ENCODE data around the gene LMX1A.

The LMX1A gene

DNA sequence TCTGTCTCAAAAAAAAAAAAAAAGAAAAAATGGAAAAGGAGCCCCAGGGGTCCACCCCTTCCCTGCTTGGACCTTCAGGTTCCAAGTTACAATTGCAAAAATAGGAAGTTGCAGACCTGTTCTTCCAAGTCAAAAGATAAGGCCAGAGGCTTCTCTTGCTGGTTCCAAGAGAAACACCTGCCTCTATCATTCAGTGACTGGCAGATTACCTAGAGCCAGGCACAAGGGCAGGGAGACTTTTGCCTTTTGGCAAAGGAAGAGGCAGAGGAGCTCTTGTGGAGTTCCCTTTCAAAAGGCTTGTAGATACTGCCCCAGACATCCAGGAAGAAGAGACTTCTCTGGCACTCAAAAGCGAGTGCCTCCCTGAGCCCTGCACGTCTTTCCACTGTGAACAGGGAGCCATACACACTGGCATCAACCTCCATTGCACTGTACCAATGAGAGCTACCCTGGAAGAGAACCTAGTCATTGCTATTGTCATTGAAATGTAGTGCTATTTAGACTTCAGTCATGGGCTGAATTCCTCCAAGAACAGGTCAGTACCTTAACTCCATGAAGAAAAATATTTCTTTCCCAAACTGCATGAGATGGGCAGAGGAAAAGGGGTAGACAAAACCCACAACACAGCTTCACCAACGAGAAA, 91.2 kb downstream of the LMX1A start:
- no peak for DNase-seq (ENCODE audit: low read depth)

GRCh38 chr1:165259706-165260428, 96.6 kb downstream of the LMX1A start:
- DNase-seq (ENCODE audit: low read depth) = no peak

GRCh38 chr1:165259236-165259635, 97.3 kb downstream of the LMX1A start:
- DNase-seq (ENCODE audit: low read depth) = no peak

DNA sequence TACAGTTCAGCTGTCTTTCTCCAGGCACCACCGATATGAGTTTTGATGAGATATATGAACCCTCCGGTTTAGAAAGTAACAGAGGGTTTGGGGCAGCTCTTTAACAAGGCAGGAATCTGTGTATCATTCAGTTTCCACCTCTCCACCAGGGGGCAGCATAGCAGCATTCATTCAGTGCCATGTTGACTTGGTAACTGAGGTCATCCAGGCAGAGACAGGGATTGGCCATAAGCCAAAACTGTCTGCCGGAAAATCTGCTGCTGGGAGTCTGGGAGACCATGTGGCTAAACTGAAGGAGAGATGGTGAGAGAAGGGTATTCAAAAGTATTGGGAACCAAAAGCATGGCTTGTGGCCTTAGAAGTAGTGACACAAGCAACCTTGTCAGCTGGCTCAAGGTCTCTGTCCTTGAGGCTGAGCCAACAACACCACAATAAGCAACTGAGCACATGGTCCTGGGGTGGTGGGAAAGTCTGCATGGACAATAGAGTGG, 98.5 kb downstream of the LMX1A start:
- DNase-seq (ENCODE audit: low read depth) = peak; percentile 35

GRCh38 chr1:165254896-165255625, 101.5 kb downstream of the LMX1A start:
- DNase-seq (ENCODE audit: low read depth) = no peak

GRCh38 chr1:165254376-165254775, 102.1 kb downstream of the LMX1A start:
- DNase-seq (ENCODE audit: low read depth) = no peak

DNA sequence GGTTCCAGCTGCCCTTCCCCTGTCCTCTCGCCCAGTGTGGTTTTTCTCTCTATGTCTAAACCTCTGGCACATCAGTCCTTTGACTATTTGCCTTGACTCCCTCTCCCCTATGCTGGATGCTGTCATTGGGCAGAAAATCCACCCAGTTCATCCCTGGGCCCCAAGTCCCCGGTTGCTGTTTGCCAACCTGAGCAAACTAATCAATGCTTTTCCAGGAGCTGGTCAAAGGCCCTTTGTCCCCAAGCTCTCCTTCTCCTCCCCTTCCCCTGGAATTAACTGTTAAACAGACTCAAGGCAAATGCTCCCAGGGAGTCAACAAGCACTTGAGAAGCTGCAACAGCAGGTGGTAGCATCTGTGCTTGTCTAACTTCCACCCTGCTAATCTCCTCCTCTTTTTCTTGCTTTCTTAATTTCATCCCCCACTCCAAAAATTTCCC, 102.7 kb downstream of the LMX1A start:
- DNase-seq (ENCODE audit: low read depth) = no peak

GRCh38 chr1:165248969-165249571, 107.4 kb downstream of the LMX1A start:
- no peak for DNase-seq (ENCODE audit: low read depth)

DNA sequence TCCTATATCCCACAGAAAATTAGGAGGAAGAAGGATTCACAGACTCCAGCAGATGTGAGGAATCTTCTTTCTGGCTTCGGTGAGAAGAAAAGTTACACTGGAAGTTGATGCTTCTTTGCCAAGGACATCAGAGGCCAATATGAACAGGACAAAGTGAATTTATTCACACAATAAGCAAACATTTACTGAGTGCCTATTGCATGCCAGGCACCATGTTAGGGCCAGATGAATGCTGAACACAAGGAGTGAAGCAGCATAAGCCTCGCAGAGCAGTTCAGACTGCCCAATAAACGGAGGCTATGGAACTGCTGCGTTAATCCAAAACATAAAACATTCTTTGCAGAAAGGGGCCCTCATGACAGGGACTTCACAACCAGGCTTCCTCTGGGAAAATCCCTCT, 114.6 kb downstream of the LMX1A start:
- DNase-seq (ENCODE audit: low read depth) = no peak

GRCh38 chr1:165241321-165241720, 115.2 kb downstream of the LMX1A start:
- no peak for DNase-seq (ENCODE audit: low read depth)

DNA sequence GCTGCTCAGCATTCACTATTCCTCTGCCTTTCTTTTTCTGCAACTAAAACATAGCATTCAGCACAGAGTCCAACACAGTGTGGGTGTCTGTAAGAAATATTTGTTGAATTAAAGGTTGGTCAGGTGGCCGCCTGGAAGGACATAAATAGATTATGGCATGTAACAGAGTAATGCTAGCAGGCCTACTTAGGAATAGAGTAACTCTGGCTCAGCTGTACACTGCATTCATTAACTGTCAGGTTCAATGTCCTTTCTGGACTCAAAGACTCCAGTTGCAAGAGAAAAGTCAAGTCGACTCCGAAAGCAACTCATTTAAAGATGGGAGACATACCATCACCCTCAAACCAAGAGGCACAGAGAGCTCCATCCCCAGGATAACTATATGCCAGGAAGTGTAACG, 116.0 kb downstream of the LMX1A start:
- no peak for DNase-seq (ENCODE audit: low read depth)

GRCh38 chr1:165239873-165240272, 116.6 kb downstream of the LMX1A start:
- DNase-seq (ENCODE audit: low read depth) = no peak

DNA sequence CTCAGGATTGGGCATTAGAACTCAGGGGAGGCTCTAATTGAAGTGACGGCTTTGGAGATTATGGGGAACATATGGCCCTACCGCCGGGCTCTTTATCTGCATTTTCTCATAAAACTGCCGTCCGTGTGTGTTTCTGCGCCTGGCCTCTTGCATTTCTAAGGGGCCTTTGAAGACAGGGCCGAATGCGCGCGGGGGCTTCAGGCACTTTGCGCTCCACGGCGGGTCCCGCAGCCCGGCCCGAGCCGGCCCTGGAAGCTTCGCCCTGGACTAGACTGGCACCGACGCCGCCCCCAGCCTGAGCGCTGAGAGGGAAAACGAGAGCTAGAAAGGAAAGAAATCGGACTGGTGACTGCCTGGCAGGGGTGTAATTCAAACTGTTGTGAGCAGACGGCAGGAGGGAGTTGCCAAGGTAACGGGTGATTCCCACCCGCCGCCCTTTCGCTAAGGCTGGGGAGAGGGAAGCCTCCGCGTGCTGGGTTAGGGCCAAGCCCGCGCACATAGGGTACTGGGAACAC, 120.7 kb downstream of the LMX1A start:
- no peak for DNase-seq (ENCODE audit: low read depth)

- DNase-seq (ENCODE audit: low read depth) = no peak
Measured at GRCh38 chr1:165235155-165235776, 121.2 kb downstream of the LMX1A start.

DNA sequence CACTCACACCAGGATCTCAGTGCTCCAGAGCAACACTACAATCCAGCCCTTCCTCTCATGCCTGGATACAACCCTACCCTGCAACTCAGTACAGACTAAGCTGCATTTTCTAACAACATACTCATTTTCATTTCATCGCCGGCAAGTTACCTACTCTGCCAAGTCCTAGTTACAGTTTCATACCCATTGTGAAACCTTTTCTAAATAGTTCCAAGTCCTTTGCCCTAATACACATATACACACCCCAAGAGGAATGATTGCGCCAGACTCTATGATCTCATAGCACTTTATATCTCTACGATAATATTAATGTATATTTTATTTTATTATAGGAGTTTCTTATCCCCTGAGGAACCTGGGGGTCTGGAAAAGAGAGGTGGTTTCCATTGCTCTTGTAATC, 122.4 kb downstream of the LMX1A start:
- DNase-seq (ENCODE audit: low read depth) = no peak

- no peak for DNase-seq (ENCODE audit: low read depth)
Measured at GRCh38 chr1:165228676-165229075, 127.8 kb downstream of the LMX1A start.

- no peak for DNase-seq (ENCODE audit: low read depth)
Measured at GRCh38 chr1:165228111-165228655, 128.3 kb downstream of the LMX1A start.

- no peak for DNase-seq (ENCODE audit: low read depth)
Measured at GRCh38 chr1:165226326-165226725, 130.2 kb downstream of the LMX1A start.

- no peak for DNase-seq (ENCODE audit: low read depth)
Measured at GRCh38 chr1:165225650-165226049, 130.9 kb downstream of the LMX1A start.

DNA sequence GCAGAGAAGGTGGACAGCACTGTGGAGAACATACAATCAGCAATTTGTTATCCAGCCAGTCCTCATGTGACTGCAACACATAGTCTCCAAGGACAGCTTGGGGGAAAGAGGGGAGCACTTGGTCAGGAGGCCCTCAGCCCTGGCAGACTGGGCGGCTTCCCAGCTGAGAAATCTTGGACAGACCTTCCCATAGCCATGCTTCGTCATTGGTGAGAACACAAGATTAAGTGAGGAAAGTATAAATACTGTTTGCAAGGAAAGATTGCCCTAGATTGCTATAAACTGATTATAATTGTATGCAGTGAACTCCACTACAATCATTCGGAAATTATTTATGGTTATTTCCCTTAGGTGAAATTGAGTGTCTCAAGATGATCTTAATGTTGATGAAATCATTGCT, 131.5 kb downstream of the LMX1A start:
- no peak for DNase-seq (ENCODE audit: low read depth)

- no peak for DNase-seq (ENCODE audit: low read depth)
Measured at GRCh38 chr1:165224504-165224903, 132.0 kb downstream of the LMX1A start.

DNA sequence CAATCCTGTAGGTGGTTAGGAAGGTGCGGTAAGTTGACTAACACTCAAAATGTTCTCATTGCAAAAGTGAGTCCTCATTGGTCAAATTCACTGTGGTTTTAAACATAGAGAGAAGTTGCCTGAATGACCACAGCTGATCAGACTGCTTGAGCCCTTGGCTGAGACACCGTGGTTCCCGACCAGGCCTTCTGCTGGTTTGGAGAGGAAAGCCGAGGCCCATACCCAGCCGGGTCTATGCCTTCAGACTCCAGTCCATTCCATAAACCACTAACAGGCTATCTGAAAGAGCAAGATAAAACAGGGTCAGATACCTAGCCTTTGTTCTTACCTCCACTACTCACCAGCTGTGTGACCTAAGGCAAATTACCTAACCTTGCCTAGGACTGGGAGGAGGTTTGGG, 133.9 kb downstream of the LMX1A start:
- no peak for DNase-seq (ENCODE audit: low read depth)
